GM21447 (cell line): Measurements from ENCODE around the gene ALPL.

Source experiments
- ATAC-seq: cut with Tn5 transposase; IDR thresholded peaks from one replicate; pipeline ENCODE4 v1.9.1; 2021; ENCODE audit not compliant: unreplicated experiment

ALPL gene

DNA sequence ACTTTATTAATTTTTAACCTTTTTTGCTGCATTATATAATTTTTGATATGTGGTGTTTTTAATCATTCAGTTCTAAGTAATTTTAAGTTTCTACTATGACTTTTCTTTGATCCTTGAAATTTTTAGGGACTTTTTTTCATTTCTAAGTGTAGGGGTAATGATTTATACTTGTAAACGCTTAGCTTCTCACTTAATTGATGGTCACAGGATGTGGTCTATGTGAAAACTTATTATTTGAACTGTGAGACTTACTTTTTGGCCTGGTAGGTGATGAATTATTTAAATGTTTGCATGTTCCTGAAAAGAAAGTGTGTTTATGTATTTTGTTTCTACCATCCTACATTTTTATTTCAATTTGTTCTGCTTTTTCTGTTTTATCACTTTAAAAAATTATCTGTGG lies 17.2 kb downstream of the ALPL start:
- no peak for ATAC-seq

DNA sequence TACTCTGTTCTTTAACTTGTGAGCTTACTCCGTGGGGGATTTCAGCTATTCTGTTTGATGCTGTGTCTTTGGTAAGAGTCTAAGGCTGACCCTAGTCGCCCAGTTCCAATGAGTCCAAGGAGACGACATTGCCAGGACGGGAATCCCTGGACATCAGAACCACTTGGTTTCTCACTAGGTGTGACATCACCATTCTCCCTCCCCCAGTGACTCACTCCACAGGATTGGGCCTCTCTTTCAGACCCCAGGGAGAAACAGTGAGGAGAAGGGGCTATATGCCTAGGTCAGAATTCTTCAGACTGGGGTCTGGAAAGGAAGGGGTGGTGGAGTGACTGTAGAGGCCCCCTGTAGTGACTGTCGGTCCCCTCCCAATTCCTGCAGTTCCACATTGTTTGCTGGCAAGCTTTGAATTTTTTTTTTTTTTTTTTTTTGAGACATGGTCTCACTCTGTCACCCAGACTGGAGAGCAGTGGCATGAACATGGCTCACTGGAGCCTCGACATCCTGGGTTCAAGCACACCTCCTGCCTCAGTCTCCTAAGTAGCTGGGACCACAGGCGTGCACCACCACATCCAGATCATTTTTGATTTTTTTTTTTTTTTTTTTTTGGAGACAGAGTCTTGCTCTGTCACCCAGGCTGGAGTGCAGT lies 21.3 kb downstream of the ALPL start:
- ATAC-seq: no peak

DNA sequence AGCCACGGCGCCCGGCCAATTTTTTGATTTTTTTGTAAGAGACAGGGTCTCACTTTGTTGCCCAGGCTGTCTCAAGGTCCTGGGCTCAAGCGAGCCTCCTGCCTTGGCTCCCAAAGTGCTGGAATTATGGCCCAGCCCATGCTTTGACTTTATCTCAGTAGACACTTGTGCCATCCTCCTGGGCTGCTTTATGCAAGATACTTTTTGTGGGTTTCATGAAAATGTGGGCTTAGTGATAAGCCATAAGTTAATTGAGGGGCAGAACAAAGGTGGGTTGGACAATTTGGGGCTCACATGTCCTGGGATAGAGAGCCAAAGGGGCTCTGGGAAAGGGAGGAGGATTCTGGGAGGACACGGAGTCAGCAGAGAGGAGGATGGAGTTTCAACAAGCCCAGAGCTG lies 22.0 kb downstream of the ALPL start:
- no peak for ATAC-seq

DNA sequence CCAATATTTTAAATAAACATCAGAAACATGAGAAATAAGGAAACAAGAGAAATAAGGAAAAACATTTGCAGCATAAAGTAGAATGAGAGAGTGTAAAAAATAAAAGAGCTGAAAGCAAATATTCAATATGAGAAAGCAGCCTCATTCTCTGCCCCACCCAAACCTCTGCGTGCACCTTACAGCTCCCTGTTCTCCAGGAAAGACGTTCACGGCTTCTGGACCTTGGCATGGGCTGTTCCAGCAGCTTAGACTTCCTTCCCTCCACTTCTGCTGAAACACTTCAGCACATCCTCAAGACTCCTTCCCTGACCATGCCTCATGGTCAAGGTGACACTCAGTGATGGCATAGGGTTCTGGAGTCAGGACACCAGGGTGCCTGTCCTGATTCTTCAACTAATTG lies 23.3 kb downstream of the ALPL start:
- no peak for ATAC-seq

DNA sequence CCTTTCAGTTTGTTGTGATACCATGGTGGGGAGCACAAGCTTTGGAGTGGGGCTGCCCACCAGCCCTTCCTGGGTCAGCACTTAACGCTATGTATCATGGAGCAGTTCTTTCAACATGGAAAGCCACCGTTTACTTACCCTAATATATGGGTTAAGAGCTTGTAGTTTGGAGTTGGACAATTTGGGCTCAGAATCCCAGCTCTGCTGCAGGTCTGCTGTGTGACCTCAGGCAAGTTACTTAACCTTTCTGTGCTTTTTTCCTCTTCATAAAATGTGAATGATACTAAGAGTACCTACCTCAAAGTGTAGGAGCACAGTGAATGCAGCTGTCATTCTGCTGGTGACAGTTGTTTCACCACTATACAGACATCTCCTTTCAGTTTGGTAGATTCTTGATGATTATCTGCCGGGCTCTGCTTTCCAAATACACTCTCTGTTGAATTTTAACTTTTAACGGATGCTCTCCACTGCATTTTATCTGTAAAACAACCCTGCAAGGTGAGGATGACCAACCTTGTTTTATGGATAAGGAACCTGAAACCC lies 23.8 kb downstream of the ALPL start:
- no peak for ATAC-seq

DNA sequence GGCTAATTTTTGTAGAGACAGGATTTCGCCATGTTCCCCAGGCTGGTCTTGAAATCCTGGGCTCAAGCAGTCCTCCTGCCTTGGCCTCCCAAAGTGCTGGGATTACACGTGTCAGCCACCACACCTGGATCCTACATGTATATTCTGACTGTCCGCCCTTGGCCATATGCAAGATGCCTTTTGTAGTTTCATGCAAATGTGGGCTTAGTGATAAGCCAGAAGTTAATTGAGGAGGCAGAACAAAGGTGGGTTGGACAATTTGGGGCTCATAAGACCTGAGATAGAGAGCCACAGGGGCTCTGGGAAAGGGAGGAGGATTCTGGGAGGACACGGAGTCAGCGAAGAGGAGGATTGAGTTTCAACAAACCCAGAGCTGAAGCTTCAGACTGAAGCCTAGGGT lies 24.9 kb downstream of the ALPL start:
- ATAC-seq: no peak

DNA sequence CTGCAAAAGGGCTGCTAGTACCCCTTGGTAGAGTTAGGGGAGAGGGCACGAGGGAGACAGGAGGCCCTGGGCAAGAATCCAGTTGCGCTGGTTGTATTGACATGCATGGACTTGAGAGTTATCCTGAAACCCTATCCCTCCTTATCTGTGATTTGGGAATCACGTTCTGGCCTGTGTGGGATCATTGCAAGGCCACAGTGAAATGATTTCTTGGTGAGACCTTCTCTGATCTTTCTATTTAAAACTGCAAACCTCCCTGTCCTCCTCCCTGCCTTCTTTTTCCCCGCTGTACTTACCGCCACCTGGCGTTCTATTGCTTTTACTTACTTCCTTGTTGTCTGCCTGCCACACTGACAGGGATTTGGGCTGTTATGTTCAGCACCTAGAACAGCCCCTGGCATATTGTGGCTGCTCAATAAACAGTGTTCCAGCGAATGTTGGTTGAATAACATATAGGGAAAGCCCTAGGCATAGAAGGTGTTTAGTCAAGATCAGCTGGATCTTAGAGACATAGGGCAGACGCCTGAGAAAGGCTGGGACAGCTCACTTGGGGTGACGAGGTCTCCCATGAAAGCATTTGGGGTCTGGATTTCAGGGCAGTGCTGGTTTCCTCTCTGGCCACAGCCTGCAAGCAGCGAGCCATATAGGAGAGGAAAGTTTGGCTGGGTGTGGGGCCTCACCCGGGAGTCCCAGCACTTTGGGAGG lies 25.6 kb downstream of the ALPL start:
- no peak for ATAC-seq

DNA sequence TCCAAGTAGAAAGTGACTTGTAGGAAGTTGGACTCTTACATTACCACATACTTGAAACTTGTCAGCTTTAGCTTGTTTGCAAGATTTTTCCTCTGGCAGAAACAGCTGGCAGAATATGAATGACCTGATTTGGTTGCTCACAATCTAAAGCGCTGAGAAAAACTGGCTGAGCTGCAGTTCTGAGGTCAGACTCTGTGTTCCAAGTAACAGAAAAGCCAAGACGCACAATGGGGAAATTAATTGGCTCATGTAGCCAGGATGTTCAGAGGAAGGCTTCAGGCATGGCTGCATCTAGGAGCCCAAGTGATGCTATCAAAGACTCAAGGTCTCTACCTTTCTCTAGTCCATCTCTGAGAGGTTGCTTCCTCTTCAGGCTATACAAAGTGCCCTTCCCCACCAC lies 27.0 kb downstream of the ALPL start:
- ATAC-seq: no peak

DNA sequence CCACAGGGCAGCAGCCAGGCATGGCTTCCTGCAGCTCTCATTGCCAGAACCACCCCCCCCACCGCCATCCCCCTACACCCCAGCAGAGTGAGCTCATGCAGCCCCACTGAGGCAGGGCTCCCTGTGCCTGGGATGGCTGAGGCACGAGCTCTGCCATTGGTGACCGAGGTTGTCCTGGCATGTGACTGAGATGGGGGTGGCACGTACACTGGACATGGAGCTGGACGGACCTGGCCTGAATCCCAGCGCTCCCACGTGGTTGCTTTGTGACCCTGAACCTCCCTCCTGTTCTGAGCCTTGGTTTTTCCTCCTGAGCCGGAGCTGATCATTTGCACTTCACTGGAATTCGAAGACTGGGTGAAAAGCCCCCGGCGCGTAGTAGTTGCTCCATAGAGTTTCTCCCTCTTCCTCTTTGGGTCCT lies 28.3 kb downstream of the ALPL start:
- ATAC-seq: no peak

DNA sequence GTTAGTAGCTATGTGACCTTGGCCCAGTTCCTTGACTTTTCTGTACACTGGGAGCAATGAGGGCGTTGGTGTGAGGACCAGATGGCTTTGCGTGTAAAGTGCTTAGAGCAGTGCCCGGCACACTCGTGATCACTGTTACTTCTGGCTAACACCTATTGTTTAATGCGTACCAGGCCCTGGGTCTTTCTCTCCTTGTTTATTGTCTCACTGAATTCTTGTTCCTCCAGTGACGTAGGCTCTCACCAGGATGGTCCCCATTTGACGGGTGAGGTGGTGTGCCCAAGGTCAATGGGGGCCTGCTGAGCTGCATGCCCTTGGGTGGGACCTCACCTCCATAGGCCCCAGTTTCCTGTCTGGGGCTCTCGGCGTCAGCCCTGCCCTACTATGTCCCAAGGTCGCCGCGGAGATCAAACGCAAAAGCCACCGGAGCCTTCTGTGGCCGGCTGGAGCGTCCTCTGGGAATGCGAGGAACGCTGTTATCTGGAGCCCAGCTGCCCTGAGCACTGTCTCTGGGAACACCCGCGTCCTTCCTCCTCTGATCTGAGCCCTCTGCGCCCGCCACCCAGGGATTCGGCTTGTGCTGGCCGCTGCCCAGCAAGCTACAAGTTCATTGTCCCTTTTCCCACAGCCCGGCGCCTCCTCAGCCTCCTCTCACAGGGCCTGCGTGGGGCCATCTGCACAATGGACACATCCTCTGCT lies 28.9 kb downstream of the ALPL start:
- no peak for ATAC-seq

DNA sequence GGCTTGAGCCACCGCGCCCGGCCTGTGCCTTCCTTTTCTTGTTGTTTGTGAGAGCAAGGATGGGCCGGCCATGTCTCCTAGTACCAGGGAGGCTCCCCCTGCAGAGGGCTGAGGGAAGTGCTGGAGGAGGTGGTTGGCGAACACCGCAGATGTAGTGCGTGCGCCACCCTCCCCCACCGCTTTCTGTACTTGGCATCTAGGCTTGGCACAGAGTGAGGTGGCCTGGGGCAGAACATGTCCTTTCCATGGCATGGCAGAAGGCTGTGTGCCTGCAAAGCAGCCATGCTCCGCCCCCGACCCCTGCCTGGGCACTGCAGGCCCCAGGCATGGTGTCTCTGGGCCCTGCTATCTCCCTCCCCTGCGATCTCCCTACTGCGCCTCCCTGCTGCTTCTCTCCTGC lies 30.7 kb downstream of the ALPL start:
- ATAC-seq: no peak

DNA sequence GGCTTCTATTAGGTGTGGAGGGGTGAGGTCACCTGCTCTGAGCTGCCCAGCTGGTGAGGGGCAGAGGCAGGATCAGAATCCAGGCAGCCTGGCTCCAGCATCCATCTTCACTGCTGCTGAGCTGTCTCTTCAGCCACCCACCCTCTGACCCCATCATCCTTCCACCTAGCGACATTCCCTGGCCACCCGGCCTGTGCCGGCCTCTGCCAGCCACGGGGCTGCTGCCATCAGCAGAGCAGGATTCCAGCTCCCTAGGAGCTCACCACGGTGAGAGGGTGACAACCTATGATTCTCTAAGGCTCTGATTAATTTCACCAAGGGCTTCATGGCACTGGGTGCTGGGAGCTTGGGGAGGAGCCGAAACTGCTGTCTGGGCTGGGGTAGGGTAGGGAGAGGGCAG lies 32.1 kb downstream of the ALPL start:
- ATAC-seq: no peak

DNA sequence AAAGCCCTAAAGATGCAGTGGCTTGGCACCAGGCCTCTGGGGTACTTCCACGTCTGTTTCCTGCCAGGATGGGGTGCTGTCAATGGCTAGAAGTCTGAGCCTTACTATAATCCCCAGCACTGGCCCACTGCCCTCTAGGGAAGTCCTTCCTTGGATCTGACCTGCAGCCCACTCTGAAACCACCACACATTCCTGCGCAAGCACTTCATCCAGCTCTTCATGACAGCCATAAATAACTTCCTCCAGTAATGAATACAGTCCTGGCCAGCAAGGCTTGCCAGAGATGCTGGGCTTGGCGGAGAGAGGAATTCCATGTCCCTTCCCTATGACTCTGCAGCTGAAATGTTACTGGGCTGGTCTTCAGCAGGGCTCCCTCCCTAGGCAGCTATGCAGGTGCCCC lies 32.6 kb downstream of the ALPL start:
- ATAC-seq: no peak

DNA sequence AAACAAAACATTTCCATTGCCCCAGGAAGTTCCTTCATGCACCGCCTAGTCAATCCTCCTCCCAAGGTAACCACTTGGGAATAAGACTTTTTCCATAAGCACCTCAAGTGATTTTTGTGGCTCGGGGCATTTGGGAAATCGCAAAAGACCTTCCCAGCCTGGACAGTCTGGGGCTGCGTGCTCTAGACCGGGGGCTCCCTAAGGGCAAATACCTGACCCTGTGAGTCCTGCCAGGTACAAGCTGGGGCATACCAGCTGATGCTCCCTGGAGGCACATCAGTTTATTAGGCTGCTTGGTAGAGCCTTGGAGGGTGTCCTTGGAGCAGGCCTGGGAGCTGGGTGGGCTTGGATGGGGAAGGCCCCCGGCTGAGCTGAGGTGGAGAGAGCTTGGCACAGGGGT lies 34.4 kb downstream of the ALPL start:
- no peak for ATAC-seq

DNA sequence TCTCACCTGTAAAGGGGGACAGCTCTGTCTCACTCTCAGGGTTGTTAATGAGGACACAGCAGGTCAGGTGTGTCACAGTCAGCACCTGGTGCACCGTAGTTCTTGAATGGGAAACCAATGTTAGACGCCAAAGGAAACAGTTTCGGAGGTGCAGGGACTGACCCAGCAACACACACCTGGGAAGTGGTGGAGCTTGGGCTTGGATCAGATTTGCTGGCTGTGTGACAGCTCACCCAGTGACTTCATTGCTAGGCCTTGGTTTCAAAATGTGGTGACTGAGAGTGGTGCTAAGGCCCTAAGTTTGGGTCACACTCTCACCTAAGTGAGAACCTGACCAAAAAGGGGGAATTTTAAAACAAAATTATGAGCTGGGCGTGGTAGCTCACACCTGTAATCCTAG lies 34.9 kb downstream of the ALPL start:
- no peak for ATAC-seq

DNA sequence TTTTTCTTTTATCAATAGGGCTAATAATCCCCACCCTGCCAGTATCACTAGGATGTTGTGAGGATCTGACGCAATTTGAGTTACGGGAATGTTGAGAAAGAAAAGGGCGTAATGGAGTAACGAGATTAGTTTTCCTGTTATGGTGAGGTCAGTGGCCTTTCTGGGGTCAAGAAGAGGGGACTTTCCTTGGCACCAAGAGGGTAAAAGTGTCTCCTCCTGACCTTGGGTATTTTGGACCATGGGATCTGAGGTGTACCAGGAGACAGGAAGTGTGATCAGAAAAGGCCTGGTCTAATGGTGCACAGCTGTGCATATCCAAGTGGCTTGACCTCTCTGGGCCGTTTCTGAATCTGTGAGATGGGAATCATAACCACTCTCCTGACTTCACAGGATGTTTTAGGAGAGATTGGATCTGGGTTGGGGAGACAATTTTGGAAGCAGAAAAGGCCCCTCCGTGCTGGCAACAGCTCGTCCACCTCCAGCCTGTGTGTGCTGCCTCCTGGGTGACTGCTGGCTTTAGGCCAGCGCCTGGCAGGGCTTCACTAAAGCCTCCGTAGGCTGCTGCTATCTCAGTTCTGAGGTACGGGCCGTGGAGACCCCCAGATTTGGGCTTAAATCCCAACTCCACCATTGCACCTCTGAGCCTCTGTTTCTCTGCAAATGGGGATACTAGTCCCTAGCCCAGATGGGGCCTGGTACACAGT lies 37.1 kb downstream of the ALPL start:
- ATAC-seq: no peak

DNA sequence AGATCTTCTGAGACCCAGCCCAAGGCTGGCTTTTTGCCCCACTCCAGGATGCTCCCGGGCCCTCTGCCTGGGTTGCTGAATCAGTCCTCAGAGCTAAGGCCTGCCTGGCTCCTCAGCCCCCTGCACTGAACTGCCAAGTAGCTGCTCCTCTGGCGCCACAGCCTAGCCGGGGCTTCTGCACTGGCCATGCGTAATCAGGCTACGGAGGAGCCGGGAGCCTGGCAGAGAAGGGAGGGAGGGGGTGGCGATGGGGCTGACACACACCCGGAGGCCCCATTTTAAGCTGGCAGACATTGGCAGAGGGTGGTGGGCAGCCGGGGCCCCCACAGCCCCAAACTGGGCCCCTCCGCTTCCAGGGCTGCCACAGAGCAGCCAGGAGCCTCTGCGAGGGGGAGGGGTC lies 38.7 kb downstream of the ALPL start:
- ATAC-seq: no peak

DNA sequence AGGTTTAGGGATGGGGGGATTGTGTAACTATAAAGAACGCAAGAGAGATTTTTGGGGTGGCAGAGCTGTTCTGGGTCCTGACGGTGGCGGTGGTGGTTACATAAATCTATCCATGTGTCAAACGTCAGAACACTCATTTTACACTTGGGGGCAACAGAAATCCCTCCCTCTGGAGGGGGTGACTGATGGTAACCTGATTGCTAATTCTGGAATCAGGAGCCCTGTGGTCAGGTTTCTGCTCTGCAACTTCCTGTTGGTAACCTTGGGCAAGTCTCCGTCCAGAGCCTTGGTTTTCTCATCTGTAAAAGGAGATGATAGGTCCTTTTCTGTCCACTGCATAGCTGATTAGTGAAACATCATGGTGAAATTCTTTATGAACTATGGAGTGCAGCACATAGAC lies 40.9 kb downstream of the ALPL start:
- no peak for ATAC-seq

DNA sequence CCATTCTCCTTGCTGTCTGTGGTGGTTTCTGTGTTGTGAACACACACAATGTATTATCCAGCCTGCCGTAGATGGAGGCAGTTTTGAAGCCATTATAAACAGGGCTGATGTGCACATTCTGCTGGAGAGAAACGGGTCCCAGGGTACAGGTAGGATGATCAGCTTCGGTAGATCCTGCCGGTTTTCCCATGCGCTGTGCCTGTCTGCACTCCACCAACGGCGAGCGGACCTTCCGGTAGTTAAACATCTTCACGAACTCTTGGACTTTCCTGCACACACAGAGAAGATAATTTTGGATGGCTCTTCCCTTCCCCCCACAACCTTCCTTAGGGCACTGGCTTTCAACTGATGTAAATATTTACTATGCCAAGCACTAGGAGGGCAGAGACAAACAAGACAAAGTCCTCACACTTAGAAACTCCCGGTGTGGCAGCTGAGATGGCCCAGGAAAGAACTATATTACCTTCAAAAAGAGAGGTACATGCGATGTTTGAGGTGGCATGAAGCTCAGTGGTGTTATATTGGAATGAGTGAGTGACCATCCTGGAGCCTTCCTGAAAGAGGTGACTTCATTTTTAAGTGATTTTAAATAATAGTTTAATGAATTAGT lies 41.7 kb downstream of the ALPL start:
- no peak for ATAC-seq

DNA sequence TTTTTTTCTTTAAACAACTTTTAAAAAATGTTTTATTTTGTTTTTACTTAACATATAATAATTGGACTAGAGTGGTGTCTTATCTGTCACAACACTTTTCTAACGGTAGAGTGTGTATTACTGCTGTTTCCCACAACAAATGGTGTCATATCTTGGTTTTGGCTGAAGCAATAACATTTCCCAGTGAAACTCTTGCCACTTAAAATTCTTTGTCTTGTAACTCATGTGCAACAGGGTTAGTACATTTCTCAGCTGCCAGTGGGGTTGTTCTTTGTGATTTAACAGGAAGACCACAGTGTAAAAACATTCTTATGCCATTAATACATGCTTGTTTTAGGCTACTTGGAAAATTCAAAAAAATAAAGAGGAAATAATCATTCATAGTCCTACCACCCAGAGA lies 43.5 kb downstream of the ALPL start:
- ATAC-seq: no peak
